Mucosa of stomach (tissue), 1 donor: ENCODE results near the gene KCNJ15.

Experiments
- H3K27me3 ChIP-seq: one replicate; pipeline ENCODE4 v1.7.0; 2013; ENCODE audit warnings: mild to moderate bottlenecking, low read length; ENCODE audit not compliant: control insufficient read depth, insufficient read depth
- H3K36me3 ChIP-seq: one replicate; pipeline ENCODE4 v1.7.0; 2013; ENCODE audit warnings: low read length; ENCODE audit not compliant: control insufficient read depth, insufficient read depth
- H3K4me1 ChIP-seq: one replicate; pipeline ENCODE4 v1.7.0; 2013; ENCODE audit warnings: mild to moderate bottlenecking, low read length; ENCODE audit not compliant: control insufficient read depth, insufficient read depth
- H3K4me3 ChIP-seq: one replicate; pipeline ENCODE4 v1.7.0; 2013; ENCODE audit warnings: low read length
- H3K9ac ChIP-seq: one replicate; pipeline ENCODE4 v1.7.0; 2013; ENCODE audit warnings: mild to moderate bottlenecking, low read length, moderate library complexity
- H3K9me3 ChIP-seq: one replicate; pipeline ENCODE4 v1.7.0; 2013; ENCODE audit warnings: mild to moderate bottlenecking, low read length, moderate library complexity; ENCODE audit not compliant: control insufficient read depth
- donor health status: Pancreatic carcinoma.

KCNJ15 gene

GRCh38 chr21:38256599-38257302 lies at the start of gene KCNJ15:
KCNJ15 (plus strand) TSS chr21:38256991; CDS start chr21:38299262, 42,271 bp downstream.
- Histone ChIP-seq H3K36me3 (no peaks in the 10 kb centered on the region), H3K4me1 (peaks cover 25% of the 10 kb centered on the region), H3K4me3 (no peak within 1 kb of the TSS), H3K27me3 (no peaks in the 10 kb centered on the region), H3K9me3 (no peaks in the 10 kb centered on the region), H3K9ac (peak within 1 kb of the TSS; percentile 32)

- no peaks in the 10 kb centered on the region for H3K9me3 ChIP-seq
- peaks cover 12% of the 10 kb centered on the region for H3K27me3 ChIP-seq
- H3K9ac ChIP-seq, result no peak overlapping the region
- H3K4me3 ChIP-seq, result no peak overlapping the region
- no peaks in the 10 kb centered on the region for H3K4me1 ChIP-seq
- no peaks in the 10 kb centered on the region for H3K36me3 ChIP-seq
These were observed 48.7 kb upstream of the KCNJ15 start for GRCh38 chr21:38208118-38208517.

- no peaks in the 10 kb centered on the region for H3K4me1 ChIP-seq
- H3K36me3 ChIP-seq, result no peaks in the 10 kb centered on the region
- H3K9ac ChIP-seq, result no peak overlapping the region
- H3K9me3 ChIP-seq, result no peaks in the 10 kb centered on the region
- peaks cover 8% of the 10 kb centered on the region for H3K27me3 ChIP-seq
- H3K4me3 ChIP-seq, result no peak overlapping the region
These were observed 45.5 kb upstream of the KCNJ15 start for GRCh38 chr21:38211321-38211720.

- H3K9ac ChIP-seq, result no peak overlapping the region
- no peaks in the 10 kb centered on the region for H3K36me3 ChIP-seq
- peaks cover 5% of the 10 kb centered on the region for H3K4me1 ChIP-seq
- no peaks in the 10 kb centered on the region for H3K9me3 ChIP-seq
- H3K4me3 ChIP-seq, result no peak overlapping the region
- H3K27me3 ChIP-seq, result no peaks in the 10 kb centered on the region
These were observed 44.1 kb upstream of the KCNJ15 start for GRCh38 chr21:38212706-38213105.

- no peaks in the 10 kb centered on the region for H3K27me3 ChIP-seq
- H3K4me1 ChIP-seq, result peaks cover 26% of the 10 kb centered on the region
- H3K9me3 ChIP-seq, result peaks cover 25% of the 10 kb centered on the region
- H3K4me3 ChIP-seq, result no peak overlapping the region
- H3K36me3 ChIP-seq, result no peaks in the 10 kb centered on the region
- H3K9ac ChIP-seq, result peak overlapping the region; percentile 23
These were observed 37.7 kb upstream of the KCNJ15 start for GRCh38 chr21:38219049-38219628.

GRCh38 chr21:38220270-38220737 lies 36.5 kb upstream of the KCNJ15 start:
- H3K36me3 ChIP-seq, result no peaks in the 10 kb centered on the region
- no peaks in the 10 kb centered on the region for H3K27me3 ChIP-seq
- peaks cover 26% of the 10 kb centered on the region for H3K4me1 ChIP-seq
- H3K9ac ChIP-seq, result no peak overlapping the region
- peak overlapping the region; percentile 33 for H3K4me3 ChIP-seq
- peaks cover 28% of the 10 kb centered on the region for H3K9me3 ChIP-seq

GRCh38 chr21:38221594-38221993 lies 35.2 kb upstream of the KCNJ15 start:
- Histone ChIP-seq H3K27me3 (no peaks in the 10 kb centered on the region), H3K9me3 (peaks cover 29% of the 10 kb centered on the region), H3K9ac (no peak overlapping the region), H3K4me1 (peaks cover 26% of the 10 kb centered on the region), H3K4me3 (peak overlapping the region; percentile 33), H3K36me3 (no peaks in the 10 kb centered on the region)

GRCh38 chr21:38223893-38224540 lies 32.8 kb upstream of the KCNJ15 start:
- Histone ChIP-seq H3K4me1 (peaks cover 31% of the 10 kb centered on the region), H3K27me3 (no peaks in the 10 kb centered on the region), H3K9me3 (peaks cover 41% of the 10 kb centered on the region), H3K36me3 (no peaks in the 10 kb centered on the region), H3K4me3 (no peak overlapping the region), H3K9ac (no peak overlapping the region)

GRCh38 chr21:38227401-38227800 lies 29.4 kb upstream of the KCNJ15 start:
- Histone ChIP-seq H3K27me3 (no peaks in the 10 kb centered on the region), H3K36me3 (no peaks in the 10 kb centered on the region), H3K4me3 (no peak overlapping the region), H3K9ac (no peak overlapping the region), H3K4me1 (peaks cover 12% of the 10 kb centered on the region), H3K9me3 (peaks cover 38% of the 10 kb centered on the region)

GRCh38 chr21:38228115-38228514 lies 28.7 kb upstream of the KCNJ15 start:
- Histone ChIP-seq H3K9me3 (peaks cover 34% of the 10 kb centered on the region), H3K4me3 (no peak overlapping the region), H3K27me3 (no peaks in the 10 kb centered on the region), H3K36me3 (no peaks in the 10 kb centered on the region), H3K4me1 (peaks cover 12% of the 10 kb centered on the region), H3K9ac (no peak overlapping the region)

GRCh38 chr21:38228537-38228936 lies 28.3 kb upstream of the KCNJ15 start:
- H3K27me3 ChIP-seq, result no peaks in the 10 kb centered on the region
- H3K4me3 ChIP-seq, result peak overlapping the region; percentile 25
- peaks cover 12% of the 10 kb centered on the region for H3K4me1 ChIP-seq
- peaks cover 29% of the 10 kb centered on the region for H3K9me3 ChIP-seq
- H3K36me3 ChIP-seq, result no peaks in the 10 kb centered on the region
- H3K9ac ChIP-seq, result no peak overlapping the region

- no peaks in the 10 kb centered on the region for H3K27me3 ChIP-seq
- H3K4me1 ChIP-seq, result peaks cover 12% of the 10 kb centered on the region
- H3K4me3 ChIP-seq, result peak overlapping the region; percentile 25
- no peak overlapping the region for H3K9ac ChIP-seq
- H3K36me3 ChIP-seq, result no peaks in the 10 kb centered on the region
- H3K9me3 ChIP-seq, result peaks cover 23% of the 10 kb centered on the region
These were observed 27.4 kb upstream of the KCNJ15 start for GRCh38 chr21:38229260-38229877.
